Stimulated activated CD4-positive, alpha-beta T cell treated with anti-CD3 and anti-CD28 coated beads, Interleukin-1b, Interleukin-23, amount 100 ng/mL, for 24 hours (primary cell): ENCODE results near the gene WTAP.
"Not testable (repeated sequence)": the region's sequence is repeated elsewhere in the genome, so short reads cannot be mapped to it uniquely, and the experiment has no call there.

Experiments
- DNase-seq, 4 experiments: peaks; one replicate each; pipeline ENCODE4 v3.0.0-alpha.2; 2020; ENCODE audit warnings: low read depth in 4 of 4, low spot score in 1 of 4

WTAP gene

DNA sequence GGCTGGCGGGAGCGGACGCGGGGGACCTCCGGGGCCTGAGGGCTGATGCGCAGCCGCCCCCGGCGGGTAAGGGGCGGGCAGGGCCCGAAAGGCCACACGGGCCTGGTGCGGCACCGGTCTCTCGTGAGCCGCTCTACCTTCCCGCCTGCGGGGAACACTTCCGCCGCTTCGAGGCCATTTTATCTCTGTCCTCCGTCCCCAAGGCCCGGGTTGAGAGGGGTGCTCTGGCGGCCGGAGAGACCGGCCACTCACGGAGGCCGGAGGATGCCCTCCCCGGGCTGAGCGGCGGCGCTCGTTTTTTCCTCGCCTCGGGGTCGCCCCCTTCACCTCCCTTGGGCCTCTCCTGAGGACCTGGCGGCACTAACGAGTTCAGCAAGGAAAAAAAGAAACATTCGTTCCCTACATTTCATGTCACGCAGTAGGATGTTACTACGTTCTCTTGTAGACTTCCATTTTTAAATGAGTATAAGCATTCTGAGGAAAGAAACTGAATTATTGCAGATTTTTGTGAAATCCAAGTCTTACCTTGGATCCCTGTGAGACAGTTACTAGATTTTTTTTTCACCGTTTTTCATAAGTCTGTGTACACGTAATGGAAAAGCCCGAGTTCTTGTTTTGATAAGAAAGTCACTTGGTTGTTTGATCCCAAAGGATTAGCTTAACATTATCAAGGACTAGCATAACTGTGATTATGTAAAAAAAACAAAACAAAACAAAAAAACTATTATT lies 575 bp downstream of the WTAP start:
- DNase-seq: peak in 2 of 4 experiments; percentile 23 to 33

DNA sequence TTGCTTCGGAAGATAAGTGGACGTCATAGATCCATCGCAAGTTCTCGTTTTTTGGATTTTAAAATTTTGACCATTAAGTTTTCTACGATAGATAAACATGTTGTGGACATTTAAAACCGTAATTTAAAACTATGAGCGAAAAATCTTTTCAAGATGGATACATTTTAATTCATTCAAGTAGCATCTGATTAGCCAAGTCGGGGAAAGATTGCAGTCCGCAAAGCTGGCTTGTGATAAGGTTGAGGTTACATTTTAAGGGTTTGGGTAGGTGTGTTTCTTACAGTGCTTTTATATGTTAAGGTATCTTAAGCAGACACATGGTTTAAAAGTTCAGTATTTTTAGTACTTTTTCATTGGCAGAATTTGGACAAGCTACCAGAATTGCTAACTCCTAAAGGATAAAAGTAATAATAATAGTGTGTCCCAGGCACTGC lies 1.2 kb downstream of the WTAP start:
- DNase-seq: no peak

DNA sequence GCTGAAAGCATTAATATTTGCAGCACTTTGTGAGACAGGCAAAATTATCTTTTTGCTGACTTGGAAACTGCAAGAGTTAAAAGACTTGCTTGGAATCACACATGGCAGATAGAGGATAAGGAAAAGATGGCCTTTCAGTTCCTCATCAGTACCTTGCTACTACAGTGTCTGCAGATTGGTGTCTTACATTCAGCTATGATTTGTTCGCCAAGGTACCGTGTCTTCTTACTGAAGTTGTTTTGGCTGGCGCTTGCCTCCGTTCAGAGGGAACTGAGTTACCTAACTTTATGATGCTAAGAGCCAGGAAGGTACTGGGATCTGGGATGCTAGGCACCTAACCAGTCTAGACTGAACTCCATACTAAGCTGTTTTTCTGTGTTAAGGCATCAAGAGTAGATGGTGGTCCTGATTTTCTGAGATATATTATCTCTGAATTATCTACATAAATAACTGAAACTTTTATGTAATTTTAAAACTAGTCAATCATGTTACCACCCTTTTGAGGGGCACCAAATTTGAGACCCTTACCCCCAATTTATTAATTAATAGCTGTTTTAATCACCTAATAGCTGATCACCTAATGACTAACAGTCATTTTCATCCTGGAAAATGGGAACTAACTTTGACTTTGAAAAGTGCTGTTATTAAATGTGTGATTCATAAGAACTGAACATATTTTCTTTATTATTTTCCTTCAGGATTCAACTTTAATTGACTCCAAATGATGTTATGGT lies 2.5 kb downstream of the WTAP start:
- no peak for DNase-seq

DNA sequence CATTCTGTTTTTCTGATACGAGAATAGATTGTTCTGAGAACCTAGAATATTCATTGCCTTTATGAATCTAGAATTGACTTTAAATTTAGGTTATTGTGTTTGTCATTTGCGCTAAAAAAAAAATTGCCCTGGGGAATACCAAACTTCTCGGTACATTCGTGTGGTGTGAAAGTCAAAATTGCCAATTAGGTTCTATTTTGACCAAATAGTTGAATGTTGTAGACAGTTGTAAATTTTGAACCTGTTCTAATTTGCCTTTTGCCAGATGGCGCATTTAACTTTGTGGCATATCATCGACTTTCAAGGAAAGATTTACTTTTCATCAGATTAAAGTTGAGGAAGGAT lies 3.0 kb downstream of the WTAP start:
- no peak for DNase-seq

DNA sequence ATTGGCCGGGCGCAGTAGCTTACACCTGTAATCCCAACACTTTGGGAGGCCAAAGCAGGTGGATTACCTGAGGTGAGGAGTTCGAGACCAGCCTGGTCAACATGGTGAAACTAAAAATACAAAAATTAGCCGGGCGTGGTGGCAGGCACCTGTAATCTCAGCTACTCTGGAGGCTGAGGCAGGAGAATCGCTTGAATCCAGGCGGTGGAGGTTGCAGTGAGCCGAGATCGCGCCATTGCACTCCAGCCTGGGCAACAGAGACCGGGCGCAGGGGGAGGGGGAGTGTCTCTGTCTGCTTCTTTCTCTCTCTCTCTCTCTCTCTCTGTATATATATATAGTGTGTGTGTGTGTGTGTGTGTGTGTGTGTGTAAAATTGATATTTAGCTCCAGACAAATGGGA lies 5.2 kb downstream of the WTAP start:
- DNase-seq: not testable (repeated sequence)

DNA sequence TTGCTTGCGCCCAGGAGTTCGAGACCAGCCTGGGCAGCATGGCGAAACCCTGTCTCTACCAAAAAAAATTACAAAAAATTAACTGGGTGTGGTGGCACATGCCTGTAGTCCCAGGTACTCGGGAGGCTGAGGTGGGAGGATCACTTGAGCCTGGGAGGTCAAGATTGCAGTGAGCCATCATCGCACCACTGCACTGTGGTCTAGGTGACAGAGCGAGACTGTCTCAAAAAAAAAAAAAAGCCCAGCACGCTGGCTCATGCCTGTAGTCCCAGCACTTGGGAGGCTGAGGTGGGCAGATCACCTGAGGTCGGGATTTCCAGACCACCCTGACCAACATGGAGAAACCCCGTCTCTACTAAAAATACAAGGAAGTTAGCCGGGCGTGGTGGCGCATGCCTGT lies 6.1 kb downstream of the WTAP start:
- DNase-seq: not testable (repeated sequence)

DNA sequence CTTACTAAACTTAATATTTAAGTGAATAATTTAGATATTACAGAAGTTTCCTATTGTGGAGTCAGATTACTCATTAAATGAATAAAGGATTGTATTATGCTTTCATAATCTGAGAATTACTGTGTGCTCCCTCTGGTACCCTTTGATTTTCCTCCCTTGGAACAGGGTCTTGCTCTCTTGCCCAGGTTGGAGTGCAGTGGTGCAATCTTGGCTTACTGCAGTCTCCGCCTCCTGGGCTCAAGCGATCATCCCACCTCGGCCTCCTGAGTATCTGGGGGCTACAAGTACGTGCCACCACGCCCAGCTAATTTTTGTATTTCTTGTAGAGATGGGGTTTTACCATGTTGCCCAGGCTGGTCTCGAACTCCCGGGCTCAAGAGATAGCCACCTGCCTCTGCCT lies 9.6 kb downstream of the WTAP start:
- no peak for DNase-seq

DNA sequence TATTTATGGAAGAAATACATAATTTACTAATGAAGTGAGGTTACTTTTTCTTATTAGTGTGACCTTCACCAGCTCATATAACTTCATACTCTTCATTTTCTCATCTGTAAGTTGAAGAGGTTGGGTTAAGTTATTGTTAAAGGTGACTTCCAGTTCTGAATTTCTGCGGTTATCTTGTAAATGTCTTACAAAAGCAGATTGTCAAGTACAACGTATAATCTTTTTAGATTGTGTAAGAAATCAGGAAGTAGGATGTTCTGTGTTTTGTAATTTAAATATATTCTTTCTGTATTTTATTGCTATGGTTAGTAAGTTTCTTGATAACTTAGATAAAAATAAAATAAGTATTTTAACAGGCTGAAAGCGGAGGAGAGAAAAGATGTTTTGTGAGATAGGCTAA lies 12.0 kb downstream of the WTAP start:
- no peak for DNase-seq

DNA sequence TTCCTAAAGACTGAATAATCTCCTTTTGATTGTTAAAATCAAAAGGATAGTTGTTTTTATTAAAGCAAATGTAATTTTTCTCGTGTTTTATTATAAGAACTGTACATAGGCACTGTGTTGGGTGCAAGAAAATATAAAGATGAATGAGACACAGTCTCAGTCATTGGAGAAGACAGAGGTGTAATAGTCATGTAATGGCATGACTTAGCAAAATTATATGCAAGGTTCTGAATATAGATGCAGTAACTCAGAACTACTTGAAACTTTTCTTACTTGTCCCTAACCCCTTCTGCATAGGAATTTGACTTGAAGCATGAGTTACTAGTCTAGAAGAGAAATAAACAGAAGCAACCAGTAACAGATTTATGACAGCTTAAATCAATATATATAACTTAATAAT lies 14.9 kb downstream of the WTAP start:
- DNase-seq: no peak

DNA sequence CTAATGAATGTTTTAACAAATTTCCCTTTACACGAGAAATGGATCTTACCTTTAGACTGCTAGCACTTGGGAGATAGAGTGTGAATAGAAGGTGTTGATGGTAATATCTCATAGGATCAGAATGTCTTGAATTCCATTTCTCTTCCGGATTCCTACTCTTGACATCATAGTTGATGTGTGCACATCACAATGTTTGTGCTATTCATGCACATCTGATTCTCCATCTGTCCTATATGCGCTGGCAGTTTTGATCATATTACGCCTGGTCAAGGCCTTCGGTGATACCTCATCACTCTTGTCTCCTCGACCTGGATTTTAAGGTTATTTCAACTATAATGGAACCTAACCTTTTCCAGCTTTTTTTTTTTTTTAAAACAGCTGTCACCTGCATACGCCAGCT lies 17.8 kb downstream of the WTAP start:
- DNase-seq: no peak

DNA sequence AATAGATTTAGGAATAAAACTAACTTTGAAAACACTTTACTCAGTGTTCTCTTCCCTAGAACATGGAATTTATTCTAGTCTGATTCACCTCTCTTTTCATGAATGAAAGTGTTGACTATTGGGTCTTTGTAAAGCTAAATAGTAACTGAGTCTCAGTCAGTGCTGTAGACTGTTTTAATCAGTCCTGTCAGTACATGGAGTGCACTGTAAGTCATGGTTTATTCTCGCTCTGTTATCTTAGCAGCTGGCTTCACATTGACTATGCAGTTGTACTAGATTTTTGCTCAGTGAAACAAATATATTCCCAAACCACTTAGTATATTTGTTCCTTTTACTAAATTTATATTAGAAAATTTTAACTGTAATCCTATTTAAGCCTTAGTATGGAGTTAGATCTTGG lies 19.5 kb downstream of the WTAP start:
- no peak for DNase-seq

DNA sequence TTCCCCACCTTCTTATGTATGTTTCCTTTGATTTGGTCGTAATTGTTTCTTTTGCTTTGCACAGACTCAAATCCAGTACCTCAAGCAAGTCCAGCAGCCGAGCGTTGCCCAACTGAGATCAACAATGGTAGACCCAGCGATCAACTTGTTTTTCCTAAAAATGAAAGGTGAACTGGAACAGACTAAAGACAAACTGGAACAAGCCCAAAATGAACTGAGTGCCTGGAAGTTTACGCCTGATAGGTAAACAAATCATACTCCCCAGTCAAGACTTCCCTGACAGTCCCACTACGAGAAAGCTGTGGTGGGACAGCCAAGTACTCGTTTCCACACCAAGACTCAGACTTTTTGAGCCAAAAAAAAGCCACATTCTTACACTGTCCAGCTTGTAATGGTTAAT lies 20.8 kb downstream of the WTAP start:
- not testable (repeated sequence) for DNase-seq

DNA sequence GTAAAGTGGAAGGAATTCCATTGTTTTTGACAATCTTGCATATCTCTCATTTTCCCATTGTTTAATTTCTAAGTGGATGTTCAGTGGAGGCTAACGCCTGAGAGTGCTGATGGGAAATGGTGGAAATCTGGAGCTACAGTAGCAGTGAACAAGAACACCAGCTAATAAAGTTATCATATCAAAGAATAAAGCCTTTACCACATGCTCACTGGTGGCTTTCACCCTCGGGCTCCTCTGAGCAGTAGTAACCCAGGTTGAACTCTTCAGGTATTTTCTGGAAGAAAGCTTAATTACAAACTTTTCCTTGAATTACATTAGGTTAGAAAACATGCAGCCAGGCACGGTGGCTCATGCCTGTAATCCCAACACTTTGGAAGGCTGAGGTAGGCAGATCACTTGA lies 24.1 kb downstream of the WTAP start:
- no peak for DNase-seq

DNA sequence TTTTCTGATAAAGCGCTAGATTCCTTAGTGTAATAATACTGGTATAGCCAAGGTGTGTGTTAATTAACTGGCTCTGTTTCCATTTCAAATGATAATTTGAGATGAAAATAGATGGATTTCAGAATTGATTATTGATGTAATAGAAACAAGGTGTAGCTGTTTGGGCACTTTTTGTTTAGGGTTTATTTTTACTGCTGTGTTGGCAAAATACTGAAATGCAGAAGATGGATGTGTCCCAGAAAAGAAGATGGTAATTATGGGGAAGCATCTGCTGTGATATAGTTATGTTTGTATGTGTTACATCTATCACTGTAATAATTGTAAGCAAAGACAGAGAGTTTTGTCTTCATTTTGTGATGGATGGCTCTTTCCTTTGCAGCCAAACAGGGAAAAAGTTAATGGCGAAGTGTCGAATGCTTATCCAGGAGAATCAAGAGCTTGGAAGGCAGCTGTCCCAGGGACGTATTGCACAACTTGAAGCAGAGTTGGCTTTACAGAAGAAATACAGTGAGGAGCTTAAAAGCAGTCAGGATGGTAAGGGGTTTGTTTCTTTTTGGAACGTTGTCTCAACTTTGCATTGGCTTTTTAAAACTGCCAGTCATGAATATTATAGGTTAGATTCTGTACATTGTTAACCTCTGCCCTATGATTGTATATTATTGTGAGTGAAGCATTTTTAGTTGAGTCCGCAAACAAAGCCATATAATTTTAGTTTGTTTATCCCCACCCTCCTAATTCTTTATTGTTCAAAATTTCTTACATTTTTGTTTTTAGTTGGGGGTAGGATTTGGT lies 26.0 kb downstream of the WTAP start:
- DNase-seq: no peak

DNA sequence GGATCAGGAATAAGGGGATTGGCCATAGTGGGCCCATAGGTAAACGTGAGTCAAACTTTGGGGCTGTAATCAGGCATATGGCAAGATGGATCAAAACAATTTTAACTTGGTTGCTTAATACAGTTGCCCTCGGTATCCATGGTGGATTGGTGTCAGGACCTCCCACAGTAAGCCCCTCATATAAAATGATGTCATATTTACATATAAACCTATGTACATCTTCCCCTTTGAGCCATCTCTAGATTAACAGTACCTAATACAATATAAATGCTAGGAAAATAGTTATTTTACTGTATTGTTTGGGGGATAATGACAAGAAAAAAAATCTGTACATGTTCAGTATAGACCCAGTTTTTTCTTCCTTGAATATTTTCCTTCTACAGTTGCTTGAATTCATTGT lies 27.1 kb downstream of the WTAP start:
- no peak for DNase-seq

DNA sequence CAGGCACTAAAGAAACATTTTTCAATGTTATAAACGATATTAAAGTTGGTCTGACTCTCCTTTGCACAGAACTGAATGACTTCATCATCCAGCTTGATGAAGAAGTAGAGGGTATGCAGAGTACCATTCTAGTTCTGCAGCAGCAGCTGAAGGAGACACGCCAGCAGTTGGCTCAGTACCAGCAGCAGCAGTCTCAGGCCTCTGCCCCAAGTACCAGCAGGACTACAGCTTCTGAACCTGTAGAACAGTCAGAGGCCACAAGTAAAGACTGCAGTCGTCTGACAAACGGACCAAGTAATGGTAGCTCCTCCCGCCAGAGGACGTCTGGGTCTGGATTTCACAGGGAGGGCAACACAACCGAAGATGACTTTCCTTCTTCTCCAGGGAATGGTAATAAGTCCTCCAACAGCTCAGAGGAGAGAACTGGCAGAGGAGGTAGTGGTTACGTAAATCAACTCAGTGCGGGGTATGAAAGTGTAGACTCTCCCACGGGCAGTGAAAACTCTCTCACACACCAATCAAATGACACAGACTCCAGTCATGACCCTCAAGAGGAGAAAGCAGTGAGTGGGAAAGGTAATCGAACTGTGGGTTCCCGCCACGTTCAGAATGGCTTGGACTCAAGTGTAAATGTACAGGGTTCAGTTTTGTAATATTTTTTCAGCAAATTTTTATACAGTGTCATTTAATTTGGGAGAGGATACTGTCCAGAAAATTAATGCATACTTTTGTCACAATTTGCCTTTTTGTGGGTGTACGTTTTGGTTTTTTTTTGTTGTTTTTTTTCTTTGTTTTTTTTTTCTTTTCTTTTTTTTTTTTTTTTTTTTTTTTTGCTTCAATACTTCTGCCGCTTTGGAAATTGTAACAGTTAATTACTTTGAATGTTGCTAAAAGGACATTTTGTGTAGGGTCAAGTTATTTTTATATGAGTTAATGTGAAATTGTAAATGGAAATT lies 27.9 kb downstream of the WTAP start:
- no peak for DNase-seq

DNA sequence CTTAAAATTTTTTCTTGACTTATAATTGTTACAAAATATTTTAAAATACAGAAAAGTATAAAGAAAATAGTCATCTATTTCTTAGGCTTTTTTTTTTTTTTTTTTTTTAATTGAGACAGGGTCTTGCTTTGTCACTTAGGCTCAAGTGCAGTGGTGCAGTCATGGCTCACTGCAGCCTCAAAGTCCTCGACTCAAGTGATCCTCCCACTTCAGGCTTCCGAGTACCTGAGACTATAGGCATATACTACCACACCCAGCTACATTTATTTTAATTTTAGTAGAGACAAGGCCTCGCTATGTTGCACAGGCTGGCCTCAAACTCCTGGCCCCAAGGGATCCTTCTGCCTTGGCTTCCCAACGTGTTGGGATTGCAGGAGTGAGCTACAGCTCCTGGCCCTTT lies 29.2 kb downstream of the WTAP start:
- DNase-seq: no peak

DNA sequence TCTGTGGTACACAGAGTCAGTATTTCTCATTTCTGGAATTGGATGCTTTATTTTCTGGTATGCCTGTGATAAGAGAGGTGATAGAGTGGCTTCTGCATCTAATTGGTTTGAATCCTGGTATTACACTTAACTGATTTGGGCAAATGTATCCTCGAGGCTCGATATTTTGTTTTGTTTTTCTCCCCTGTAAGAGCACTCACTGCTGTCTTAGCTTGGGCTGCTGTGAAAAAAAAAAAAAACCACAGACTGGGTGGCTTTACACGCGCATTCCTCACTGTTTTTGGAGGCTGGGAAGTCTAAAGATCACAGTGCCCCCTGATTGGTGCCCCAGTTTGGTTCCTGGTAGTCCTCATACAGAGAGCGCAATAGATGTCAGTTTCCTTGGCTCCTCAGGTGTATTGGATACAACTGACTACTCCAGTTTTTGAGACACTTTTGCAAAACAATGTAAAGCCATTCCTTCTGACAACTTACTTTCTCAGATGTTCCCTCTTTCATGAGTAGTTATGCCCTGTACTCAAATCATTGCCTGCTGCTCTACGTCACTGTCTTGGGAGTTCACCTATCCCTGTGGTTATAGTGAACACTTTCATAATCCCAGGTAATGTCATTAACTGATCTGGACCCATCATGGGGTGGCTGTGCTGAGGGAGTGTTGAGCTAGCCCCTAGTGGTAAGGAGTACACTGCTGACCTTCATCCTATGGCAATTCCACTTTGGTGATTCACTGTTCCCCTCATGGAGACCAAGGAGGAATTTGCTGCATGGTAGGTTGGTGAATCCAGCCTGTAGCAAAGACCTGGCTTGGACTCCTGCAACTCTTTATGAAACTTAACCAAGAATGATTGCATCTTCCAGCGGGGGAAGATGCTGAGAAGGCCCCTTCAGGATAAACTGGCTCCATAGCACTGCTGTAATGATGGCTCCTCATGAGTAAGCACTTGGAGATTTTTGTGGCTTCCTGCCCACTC lies 31.0 kb downstream of the WTAP start:
- DNase-seq: no peak

DNA sequence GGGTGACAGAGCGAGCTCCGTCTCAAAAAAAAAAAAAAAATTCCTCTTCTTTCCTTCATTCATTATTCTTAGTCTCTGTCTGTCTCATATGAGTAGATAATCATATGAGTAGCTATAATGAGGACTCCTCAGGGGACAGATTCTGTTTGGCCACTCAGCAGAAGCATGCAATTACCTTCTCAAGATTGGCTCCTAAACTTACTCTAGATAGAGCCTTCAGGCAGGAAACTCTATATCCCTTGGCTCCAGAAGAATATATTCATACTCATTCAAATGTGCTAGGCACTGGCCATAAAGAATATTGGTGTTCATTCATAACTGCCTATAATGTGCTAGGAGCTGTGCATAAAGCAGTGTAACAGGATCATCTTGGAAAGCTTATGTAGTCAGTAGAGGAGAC lies 32.3 kb downstream of the WTAP start:
- no peak for DNase-seq

DNA sequence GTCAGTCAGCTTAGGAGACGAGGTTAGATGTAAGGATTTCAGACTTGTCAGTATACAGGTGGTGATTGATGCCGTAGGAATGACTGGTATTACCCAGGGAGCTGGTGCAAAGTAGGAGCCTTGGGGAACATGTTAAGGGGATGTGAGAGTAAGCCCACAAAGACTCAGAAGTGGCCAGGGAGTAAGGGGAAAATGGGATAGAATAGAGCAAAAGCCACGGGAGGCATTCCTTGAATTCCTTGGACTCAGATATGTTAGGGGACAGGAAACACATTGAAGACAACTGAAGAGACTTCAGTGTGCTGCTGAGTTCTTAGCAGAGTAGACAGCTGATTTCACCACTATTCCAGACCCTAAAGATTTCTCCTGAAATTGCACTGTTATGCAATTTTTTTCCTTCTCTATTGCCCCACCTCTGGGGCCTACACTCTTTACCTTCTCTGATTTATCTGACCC lies 33.3 kb downstream of the WTAP start:
- DNase-seq: no peak
